Activated naive CD8-positive, alpha-beta T cell (primary cell): ENCODE results near the gene NAGLU.
A peak's percentile ranks its signal among the peaks of the same experiment; 100 is the strongest.

Source experiments
- H3K27ac Mint-ChIP-seq: one replicate; pipeline ENCODE4 v1.8.0; 2021; ENCODE audit warnings: mixed read lengths
- H3K27me3 Mint-ChIP-seq: one replicate; pipeline ENCODE4 v1.8.0; 2021; ENCODE audit warnings: mixed read lengths
- H3K36me3 Mint-ChIP-seq: one replicate; pipeline ENCODE4 v1.8.0; 2021; ENCODE audit warnings: mixed read lengths
- H3K4me1 Mint-ChIP-seq: one replicate; pipeline ENCODE4 v1.8.0; 2021; ENCODE audit warnings: low read depth, mixed read lengths
- H3K4me3 Mint-ChIP-seq: one replicate; pipeline ENCODE4 v1.8.0; 2021; ENCODE audit warnings: mild to moderate bottlenecking, mixed read lengths
- H3K9me3 Mint-ChIP-seq: one replicate; pipeline ENCODE4 v1.8.0; 2021; ENCODE audit warnings: low read depth, mixed read lengths

NAGLU gene

GRCh38 chr17:42536048-42536371 is at the start of gene NAGLU:
Gene NAGLU (plus strand): TSS chr17:42536241. CDS start chr17:42536273, 32 bp downstream.
- Mint-ChIP-seq H3K27ac (peak within 1 kb of the TSS; percentile 81), H3K4me1 (peaks cover 42% of the 10 kb centered on the region), H3K36me3 (no peaks in the 10 kb centered on the region), H3K4me3 (peak within 1 kb of the TSS; percentile 88), H3K9me3 (no peaks in the 10 kb centered on the region), H3K27me3 (no peaks in the 10 kb centered on the region)

GRCh38 chr17:42488032-42488431 is 48.0 kb upstream of the NAGLU start:
- H3K27ac Mint-ChIP-seq: peak overlapping the region; percentile 0
- peaks cover 41% of the 10 kb centered on the region for H3K4me1 Mint-ChIP-seq
- no peaks in the 10 kb centered on the region for H3K9me3 Mint-ChIP-seq
- no peaks in the 10 kb centered on the region for H3K27me3 Mint-ChIP-seq
- H3K36me3 Mint-ChIP-seq: peaks cover 17% of the 10 kb centered on the region
- peak overlapping the region; percentile 14 for H3K4me3 Mint-ChIP-seq

GRCh38 chr17:42493319-42493718 is 42.7 kb upstream of the NAGLU start:
- Mint-ChIP-seq H3K36me3 (peaks cover 17% of the 10 kb centered on the region), H3K27ac (no peak overlapping the region), H3K4me3 (no peak overlapping the region), H3K4me1 (peaks cover 10% of the 10 kb centered on the region), H3K27me3 (no peaks in the 10 kb centered on the region), H3K9me3 (no peaks in the 10 kb centered on the region)

GRCh38 chr17:42494673-42495072 is 41.4 kb upstream of the NAGLU start:
- peaks cover 3% of the 10 kb centered on the region for H3K4me1 Mint-ChIP-seq
- H3K27me3 Mint-ChIP-seq: no peaks in the 10 kb centered on the region
- peaks cover 13% of the 10 kb centered on the region for H3K36me3 Mint-ChIP-seq
- H3K9me3 Mint-ChIP-seq: no peaks in the 10 kb centered on the region
- H3K27ac Mint-ChIP-seq: no peak overlapping the region
- H3K4me3 Mint-ChIP-seq: no peak overlapping the region

GRCh38 chr17:42498828-42499227 is 37.2 kb upstream of the NAGLU start:
- Mint-ChIP-seq H3K9me3 (no peaks in the 10 kb centered on the region), H3K36me3 (peaks cover 15% of the 10 kb centered on the region), H3K4me3 (no peak overlapping the region), H3K27me3 (no peaks in the 10 kb centered on the region), H3K27ac (no peak overlapping the region), H3K4me1 (no peaks in the 10 kb centered on the region)

GRCh38 chr17:42502091-42502490 is 34.0 kb upstream of the NAGLU start:
- Mint-ChIP-seq H3K36me3 (peaks cover 8% of the 10 kb centered on the region), H3K9me3 (no peaks in the 10 kb centered on the region), H3K4me1 (no peaks in the 10 kb centered on the region), H3K27me3 (no peaks in the 10 kb centered on the region), H3K27ac (no peak overlapping the region), H3K4me3 (no peak overlapping the region)

GRCh38 chr17:42502926-42503325 is 33.1 kb upstream of the NAGLU start:
- no peaks in the 10 kb centered on the region for H3K4me1 Mint-ChIP-seq
- H3K27ac Mint-ChIP-seq: no peak overlapping the region
- H3K9me3 Mint-ChIP-seq: no peaks in the 10 kb centered on the region
- H3K4me3 Mint-ChIP-seq: no peak overlapping the region
- peaks cover 11% of the 10 kb centered on the region for H3K36me3 Mint-ChIP-seq
- no peaks in the 10 kb centered on the region for H3K27me3 Mint-ChIP-seq

- Mint-ChIP-seq H3K27ac (no peak overlapping the region), H3K36me3 (peaks cover 11% of the 10 kb centered on the region), H3K4me1 (no peaks in the 10 kb centered on the region), H3K4me3 (no peak overlapping the region), H3K27me3 (no peaks in the 10 kb centered on the region), H3K9me3 (no peaks in the 10 kb centered on the region)
Observed at GRCh38 chr17:42507671-42508070, 28.4 kb upstream of the NAGLU start.

- no peaks in the 10 kb centered on the region for H3K4me1 Mint-ChIP-seq
- H3K27me3 Mint-ChIP-seq: no peaks in the 10 kb centered on the region
- no peak overlapping the region for H3K4me3 Mint-ChIP-seq
- H3K36me3 Mint-ChIP-seq: peaks cover 11% of the 10 kb centered on the region
- no peak overlapping the region for H3K27ac Mint-ChIP-seq
- H3K9me3 Mint-ChIP-seq: no peaks in the 10 kb centered on the region
Observed at GRCh38 chr17:42508426-42509165, 27.4 kb upstream of the NAGLU start.

GRCh38 chr17:42509409-42509808 is 26.6 kb upstream of the NAGLU start:
- Mint-ChIP-seq H3K27me3 (no peaks in the 10 kb centered on the region), H3K27ac (no peak overlapping the region), H3K4me3 (no peak overlapping the region), H3K9me3 (no peaks in the 10 kb centered on the region), H3K36me3 (peaks cover 11% of the 10 kb centered on the region), H3K4me1 (no peaks in the 10 kb centered on the region)

GRCh38 chr17:42509841-42510240 is 26.2 kb upstream of the NAGLU start:
- H3K36me3 Mint-ChIP-seq: peaks cover 11% of the 10 kb centered on the region
- H3K9me3 Mint-ChIP-seq: no peaks in the 10 kb centered on the region
- no peak overlapping the region for H3K27ac Mint-ChIP-seq
- no peaks in the 10 kb centered on the region for H3K4me1 Mint-ChIP-seq
- H3K27me3 Mint-ChIP-seq: no peaks in the 10 kb centered on the region
- H3K4me3 Mint-ChIP-seq: no peak overlapping the region

GRCh38 chr17:42512246-42512645 is 23.8 kb upstream of the NAGLU start:
- H3K9me3 Mint-ChIP-seq: no peaks in the 10 kb centered on the region
- H3K27me3 Mint-ChIP-seq: no peaks in the 10 kb centered on the region
- no peak overlapping the region for H3K27ac Mint-ChIP-seq
- peaks cover 11% of the 10 kb centered on the region for H3K36me3 Mint-ChIP-seq
- no peaks in the 10 kb centered on the region for H3K4me1 Mint-ChIP-seq
- no peak overlapping the region for H3K4me3 Mint-ChIP-seq

GRCh38 chr17:42512733-42513251 is 23.2 kb upstream of the NAGLU start:
- no peaks in the 10 kb centered on the region for H3K27me3 Mint-ChIP-seq
- H3K4me3 Mint-ChIP-seq: no peak overlapping the region
- H3K27ac Mint-ChIP-seq: no peak overlapping the region
- no peaks in the 10 kb centered on the region for H3K4me1 Mint-ChIP-seq
- peaks cover 9% of the 10 kb centered on the region for H3K36me3 Mint-ChIP-seq
- no peaks in the 10 kb centered on the region for H3K9me3 Mint-ChIP-seq

GRCh38 chr17:42513686-42514085 is 22.4 kb upstream of the NAGLU start:
- H3K27me3 Mint-ChIP-seq: no peaks in the 10 kb centered on the region
- H3K36me3 Mint-ChIP-seq: peaks cover 3% of the 10 kb centered on the region
- no peaks in the 10 kb centered on the region for H3K9me3 Mint-ChIP-seq
- H3K4me1 Mint-ChIP-seq: peaks cover 2% of the 10 kb centered on the region
- H3K4me3 Mint-ChIP-seq: no peak overlapping the region
- no peak overlapping the region for H3K27ac Mint-ChIP-seq

- no peaks in the 10 kb centered on the region for H3K9me3 Mint-ChIP-seq
- no peak overlapping the region for H3K4me3 Mint-ChIP-seq
- H3K4me1 Mint-ChIP-seq: peaks cover 2% of the 10 kb centered on the region
- H3K27me3 Mint-ChIP-seq: no peaks in the 10 kb centered on the region
- no peaks in the 10 kb centered on the region for H3K36me3 Mint-ChIP-seq
- no peak overlapping the region for H3K27ac Mint-ChIP-seq
Observed at GRCh38 chr17:42514279-42514678, 21.8 kb upstream of the NAGLU start.

- Mint-ChIP-seq H3K4me3 (no peak overlapping the region), H3K27ac (no peak overlapping the region), H3K4me1 (peaks cover 2% of the 10 kb centered on the region), H3K9me3 (no peaks in the 10 kb centered on the region), H3K27me3 (no peaks in the 10 kb centered on the region), H3K36me3 (no peaks in the 10 kb centered on the region)
Observed at GRCh38 chr17:42514867-42515266, 21.2 kb upstream of the NAGLU start.
